Glutamatergic neuron (in vitro differentiated cells): ENCODE data around the gene NKX2-3. TPM values are rescaled to one million over a fixed set of nuclear protein-coding genes. Genes with fewer than 3 reads are reported as not detected.

Experiments used
- DNase-seq: peaks from one replicate; pipeline ENCODE4 v3.0.0; 2022
- H3K27ac Mint-ChIP-seq: one replicate; pipeline ENCODE4 v1.8.0; 2020; ENCODE audit warnings: mild to moderate bottlenecking, mixed read lengths, inconsistent platforms; ENCODE audit not compliant: unreplicated experiment
- H3K27me3 Mint-ChIP-seq: one replicate; pipeline ENCODE4 v1.8.0; 2020; ENCODE audit warnings: mild to moderate bottlenecking, moderate library complexity, mixed read lengths, inconsistent platforms; ENCODE audit not compliant: unreplicated experiment
- H3K36me3 Mint-ChIP-seq: one replicate; pipeline ENCODE4 v1.8.0; 2020; ENCODE audit warnings: mild to moderate bottlenecking, mixed read lengths, inconsistent platforms; ENCODE audit not compliant: unreplicated experiment
- H3K4me1 Mint-ChIP-seq: one replicate; pipeline ENCODE4 v1.8.0; 2020; ENCODE audit warnings: mild to moderate bottlenecking, low read depth, mixed read lengths, inconsistent platforms; ENCODE audit not compliant: unreplicated experiment
- H3K4me3 Mint-ChIP-seq: one replicate; pipeline ENCODE4 v1.8.0; 2020; ENCODE audit warnings: mild to moderate bottlenecking, mixed read lengths, inconsistent platforms; ENCODE audit not compliant: unreplicated experiment
- H3K9me3 Mint-ChIP-seq: one replicate; pipeline ENCODE4 v1.8.0; 2020; ENCODE audit warnings: mild to moderate bottlenecking, moderate library complexity, mixed read lengths, inconsistent platforms; ENCODE audit not compliant: unreplicated experiment
- CTCF ChIP-seq: fragments of 200-600 bp; sonication (generic); IDR thresholded peaks from one replicate; pipeline ENCODE4 v1.5.0; 2021; ENCODE audit not compliant: partially characterized antibody, unreplicated experiment
- total RNA-seq: library from RNA; stranded (reverse); fragmentation: NEBNext Ultra II Directional; extraction: Animal tissue kit (Norgen Biotek cat#: 25700); gene quantifications from one replicate; pipeline ENCODE4 v1.2.1, GENCODE V29; 2021; ENCODE audit not compliant: unreplicated experiment

The NKX2-3 gene
- total RNA-seq, 1 donor from 2014 or later, result not detected

GRCh38 chr10:99569961-99570360, 37.2 kb downstream of the NKX2-3 start:
- Mint-ChIP-seq H3K9me3 (no peaks in the 10 kb centered on the region), H3K27me3 (peaks cover 2% of the 10 kb centered on the region), H3K4me3 (no peak overlapping the region), H3K27ac (no peak overlapping the region), H3K36me3 (no peaks in the 10 kb centered on the region), H3K4me1 (no peaks in the 10 kb centered on the region)
- no peak for TF ChIP-seq CTCF
- DNase-seq, result no peak

- Mint-ChIP-seq H3K9me3 (no peaks in the 10 kb centered on the region), H3K27me3 (peaks cover 2% of the 10 kb centered on the region), H3K4me1 (no peaks in the 10 kb centered on the region), H3K27ac (no peak overlapping the region), H3K4me3 (no peak overlapping the region), H3K36me3 (no peaks in the 10 kb centered on the region)
- no peak for DNase-seq
- no peak for TF ChIP-seq CTCF
These were observed 39.1 kb downstream of the NKX2-3 start for GRCh38 chr10:99571816-99572215.

GRCh38 chr10:99573790-99574189, 41.0 kb downstream of the NKX2-3 start:
- no peak overlapping the region for H3K27ac Mint-ChIP-seq
- DNase-seq, result no peak
- no peaks in the 10 kb centered on the region for H3K36me3 Mint-ChIP-seq
- H3K9me3 Mint-ChIP-seq, result no peaks in the 10 kb centered on the region
- peaks cover 2% of the 10 kb centered on the region for H3K27me3 Mint-ChIP-seq
- no peak for TF ChIP-seq CTCF
- no peaks in the 10 kb centered on the region for H3K4me1 Mint-ChIP-seq
- no peak overlapping the region for H3K4me3 Mint-ChIP-seq

- no peaks in the 10 kb centered on the region for H3K36me3 Mint-ChIP-seq
- H3K4me1 Mint-ChIP-seq, result peaks cover 7% of the 10 kb centered on the region
These were observed 47.2 kb downstream of the NKX2-3 start for GRCh38 chr10:99579971-99580370.

GRCh38 chr10:99582255-99582770, 49.6 kb downstream of the NKX2-3 start:
- H3K27ac Mint-ChIP-seq, result no peak overlapping the region
- no peaks in the 10 kb centered on the region for H3K36me3 Mint-ChIP-seq
- no peak for DNase-seq
- H3K27me3 Mint-ChIP-seq, result peaks cover 2% of the 10 kb centered on the region
- H3K4me3 Mint-ChIP-seq, result no peak overlapping the region
- H3K9me3 Mint-ChIP-seq, result no peaks in the 10 kb centered on the region
- peaks cover 7% of the 10 kb centered on the region for H3K4me1 Mint-ChIP-seq
- no peak for TF ChIP-seq CTCF

More at GRCh38 chr10:99579971-99580370, 47.2 kb downstream of the NKX2-3 start:
- H3K4me3 Mint-ChIP-seq, result no peak overlapping the region
- TF ChIP-seq CTCF, result no peak
- H3K27ac Mint-ChIP-seq, result no peak overlapping the region
- H3K9me3 Mint-ChIP-seq, result no peaks in the 10 kb centered on the region
- peaks cover 2% of the 10 kb centered on the region for H3K27me3 Mint-ChIP-seq
- no peak for DNase-seq
